ENCODE data around the gene PXN.

The PXN gene

DNA sequence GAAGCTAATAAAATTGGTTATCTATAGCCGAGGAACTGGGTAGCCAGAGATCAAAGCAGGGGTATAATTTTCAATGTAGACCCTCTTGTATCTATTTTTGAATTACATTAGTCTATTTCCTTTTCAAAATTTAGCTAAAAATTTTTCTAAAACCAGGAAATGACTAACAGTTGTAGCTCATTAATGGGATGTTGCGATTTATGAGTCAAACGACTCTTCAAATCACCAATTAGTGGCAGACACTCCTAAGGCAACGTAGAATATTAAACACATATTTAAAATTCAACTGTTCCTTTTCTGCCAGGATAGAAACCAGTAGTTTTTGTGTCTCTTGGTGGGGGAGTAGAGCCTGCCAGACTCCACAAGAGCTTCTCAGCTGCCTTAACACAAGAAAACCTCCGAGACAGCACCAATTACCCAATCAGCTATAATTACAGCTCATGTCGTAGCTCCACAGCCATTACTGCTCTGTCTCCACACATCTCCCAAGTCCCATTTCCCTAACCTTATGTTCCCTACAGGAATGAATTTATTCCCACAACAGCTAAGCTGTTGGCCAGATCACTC, 97.9 kb downstream of the PXN start:
- no peak for DNase-seq

GRCh38 chr12:120164293-120164692, 101.2 kb downstream of the PXN start:
- no peak for DNase-seq

- no peak for DNase-seq
Observed at GRCh38 chr12:120162763-120163162, 102.8 kb downstream of the PXN start.

GRCh38 chr12:120161852-120162251, 103.7 kb downstream of the PXN start:
- no peak for DNase-seq

Measured in activated CD4-positive, alpha-beta T cell treated with anti-CD3 and anti-CD28 coated beads for 4 hours (primary cell).